ENCODE measurements around the gene MERTK. TPM values are rescaled to one million over a fixed set of nuclear protein-coding genes. Genes with fewer than 3 reads are reported as not detected.

Gene MERTK
- total and polyA plus RNA-seq, 2 of the 13 experiments (the other 11 are each of a cell fraction or from before 2014, with no cell fraction given) = 37.3 to 44.7 TPM

GRCh38 chr2:112065486-112065885 is 167.1 kb downstream of the MERTK start:
- H3K36me3 ChIP-seq (replicated peaks in 1 of 2; ENCODE audit: control insufficient read depth in 1 of 2, insufficient read depth in 2 of 2, low read length in 2 of 2) = peaks cover 7 to 37% of the 10 kb centered on the region in 2 experiments
- BruUV-seq (replicated peaks) = no TSS peak
- WGBS (ENCODE audit: low lambda C conversion rate) = 67% methylated on average over 5 of the region's 5 CpGs
- H4K20me1 ChIP-seq (ENCODE audit: insufficient read depth, low read length) = no peaks in the 10 kb centered on the region
- intact Hi-C loops (cut with micrococcal nuclease; ENCODE audit: unreplicated experiment) (no loop called here), in situ Hi-C loops (cut with HindIII; ENCODE audit: extremely low pct_ligation_motif_present, low pct_unique_long_range_greater_than_20kb) (no loop called here)
- DNase-seq (ENCODE audit: low spot score) (no peak), ATAC-seq (no peak), FAIRE-seq (no peak)
- H3K4me1 ChIP-seq (ENCODE audit: insufficient read depth, low read length) = peaks cover 28% of the 10 kb centered on the region
- no peak overlapping the region for H3K9ac ChIP-seq (ENCODE audit: insufficient read depth, low read depth, low read length)
- ChIA-PET POLR2A (no interaction called here), CTCF (ENCODE audit: low intra/inter-chr PET ratio, low total read pairs) (no interaction called here)
- no peaks in the 10 kb centered on the region for H3K79me2 ChIP-seq (ENCODE audit: insufficient read depth, low read length)
- H3K4me2 ChIP-seq (ENCODE audit: low read depth, low read length) = no peak overlapping the region
- 0 out of 2 replicates have a peak, but pooled peaks have one; percentile 14 for TF ChIP-seq ZNF362 (CRISPR knock-in tag; IDR thresholded peaks at IDR 0.05; ENCODE audit: borderline replicate concordance)
- no peak for TF ChIP-seq ETV5 (CRISPR knock-in tag; IDR thresholded peaks at IDR 0.05; ENCODE audit: borderline replicate concordance)
- TF ChIP-seq MAX (IDR thresholded peaks at IDR 0.05) = no peak
- 0 out of 2 replicates have a peak, but pooled peaks have one; percentile 26 for TF ChIP-seq PATZ1 (CRISPR knock-in tag; IDR thresholded peaks at IDR 0.05)
- H3K4me3 ChIP-seq (replicated peaks in 1 of 3; ENCODE audit: insufficient read depth in 1 of 3, low read depth in 2 of 3, low read length in 3 of 3) = no peak overlapping the region
- no peaks in the 10 kb centered on the region for H3K9me3 ChIP-seq (ENCODE audit: low read length)
- no peak overlapping the region for H3K27ac ChIP-seq (ENCODE audit: extremely low read length, insufficient read depth, low read length)
- H3K27me3 ChIP-seq (ENCODE audit: control insufficient read depth in 1 of 2, insufficient read depth in 2 of 2, low read length in 2 of 2) = no peaks in the 10 kb centered on the region
- H2AFZ ChIP-seq (ENCODE audit: low read length) = no peak overlapping the region

- no peak overlapping the region for H3K27ac ChIP-seq (ENCODE audit: extremely low read length, insufficient read depth, low read length)
- H3K9me3 ChIP-seq (ENCODE audit: low read length) = no peaks in the 10 kb centered on the region
- H3K4me1 ChIP-seq (ENCODE audit: insufficient read depth, low read length) = peaks cover 26% of the 10 kb centered on the region
- in situ Hi-C loops (cut with HindIII; ENCODE audit: extremely low pct_ligation_motif_present, low pct_unique_long_range_greater_than_20kb) = no loop called here
- no peak overlapping the region for H3K4me3 ChIP-seq (replicated peaks in 1 of 3; ENCODE audit: insufficient read depth in 1 of 3, low read depth in 2 of 3, low read length in 3 of 3)
- POLR2A ChIA-PET = interaction anchor here (0.9 kb wide), 1 partner anchor 11 kb away, joined by 3 read pairs; the partner anchor contains the start of gene TMEM87B
- CTCF ChIA-PET (ENCODE audit: low intra/inter-chr PET ratio, low total read pairs) = no interaction called here
- no peak overlapping the region for H3K9ac ChIP-seq (ENCODE audit: insufficient read depth, low read depth, low read length)
- H2AFZ ChIP-seq (ENCODE audit: low read length) = no peak overlapping the region
- peaks cover 7 to 37% of the 10 kb centered on the region in 2 experiments for H3K36me3 ChIP-seq (replicated peaks in 1 of 2; ENCODE audit: control insufficient read depth in 1 of 2, insufficient read depth in 2 of 2, low read length in 2 of 2)
- WGBS (ENCODE audit: low lambda C conversion rate) = 69% methylated on average over 1 of the region's 1 CpG
- no peaks in the 10 kb centered on the region for H3K79me2 ChIP-seq (ENCODE audit: insufficient read depth, low read length)
- BruUV-seq (replicated peaks) = no TSS peak
- peak; percentile 8 for FAIRE-seq
- TF ChIP-seq MIER3 (CRISPR knock-in tag; IDR thresholded peaks at IDR 0.05; ENCODE audit: borderline replicate concordance) (no peak), ZNF3 (CRISPR knock-in tag; IDR thresholded peaks at IDR 0.05) (no peak)
- no peak overlapping the region for H3K4me2 ChIP-seq (ENCODE audit: low read depth, low read length)
- no peaks in the 10 kb centered on the region for H4K20me1 ChIP-seq (ENCODE audit: insufficient read depth, low read length)
- no peak for DNase-seq (ENCODE audit: low spot score)
- H3K27me3 ChIP-seq (ENCODE audit: control insufficient read depth in 1 of 2, insufficient read depth in 2 of 2, low read length in 2 of 2) = no peaks in the 10 kb centered on the region
- no peak for ATAC-seq
- intact Hi-C loops (cut with micrococcal nuclease; ENCODE audit: unreplicated experiment) = no loop called here
These were observed 167.6 kb downstream of the MERTK start for GRCh38 chr2:112065966-112066365.
